Measurements from ENCODE around the gene LAMC2.

The LAMC2 gene

DNA sequence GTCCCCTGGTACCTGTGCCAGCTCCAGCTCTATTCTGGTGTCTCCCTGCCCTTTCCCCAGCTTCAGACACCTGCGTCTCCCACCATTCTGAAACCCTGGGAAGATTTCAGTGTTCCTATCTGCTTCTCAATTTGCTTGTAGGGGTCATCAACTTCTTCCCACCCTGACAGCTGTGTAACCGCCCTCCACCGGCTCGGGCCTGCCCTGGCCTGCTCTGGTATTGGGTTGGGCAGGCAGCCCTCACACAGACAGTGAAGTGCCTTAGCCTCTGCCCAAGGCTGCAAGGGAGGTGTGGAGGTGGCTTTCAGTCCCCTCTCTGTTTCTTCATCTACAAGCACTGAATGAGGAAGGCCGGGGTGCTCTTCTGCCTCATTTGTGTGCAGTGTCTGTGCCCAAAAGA is 97.2 kb downstream of the LAMC2 start:
- H3K4me3 ChIP-seq (ENCODE audit: low read length), result no peak overlapping the region
- DNase-seq (ENCODE audit: low read depth, low spot score), result no peak
- H3K9me3 ChIP-seq (ENCODE audit: control insufficient read depth, insufficient read depth, low read length), result no peaks in the 10 kb centered on the region
- peaks cover 5% of the 10 kb centered on the region for H3K4me1 ChIP-seq (ENCODE audit: control insufficient read depth, insufficient read depth, low read length)
- H3K27ac ChIP-seq (ENCODE audit: low read length), result no peak overlapping the region
- no peaks in the 10 kb centered on the region for H3K27me3 ChIP-seq (ENCODE audit: control insufficient read depth, insufficient read depth, low read length)
- WGBS (ENCODE audit: insufficient coverage, insufficient read length), result no CpG with 5 or more reads among the region's 5 CpGs
- no peaks in the 10 kb centered on the region for H3K36me3 ChIP-seq (ENCODE audit: control insufficient read depth, insufficient read depth, low read length)

GRCh38 chr1:183284086-183284485 is 98.0 kb downstream of the LAMC2 start:
- WGBS (ENCODE audit: insufficient coverage, insufficient read length), result no CpG with 5 or more reads among the region's 5 CpGs
- no peak overlapping the region for H3K27ac ChIP-seq (ENCODE audit: low read length)
- no peak for DNase-seq (ENCODE audit: low read depth, low spot score)
- no peaks in the 10 kb centered on the region for H3K27me3 ChIP-seq (ENCODE audit: control insufficient read depth, insufficient read depth, low read length)
- peaks cover 3% of the 10 kb centered on the region; the same call in 1 of the 2 replicates for H3K4me1 ChIP-seq (ENCODE audit: control insufficient read depth, insufficient read depth, low read length)
- H3K9me3 ChIP-seq (ENCODE audit: control insufficient read depth, insufficient read depth, low read length), result no peaks in the 10 kb centered on the region
- H3K4me3 ChIP-seq (ENCODE audit: low read length), result no peak overlapping the region
- no peaks in the 10 kb centered on the region for H3K36me3 ChIP-seq (ENCODE audit: control insufficient read depth, insufficient read depth, low read length)

GRCh38 chr1:183285256-183285655 is 99.2 kb downstream of the LAMC2 start:
- H3K4me3 ChIP-seq (ENCODE audit: low read length), result no peak overlapping the region
- no CpG with 5 or more reads among the region's 1 CpG for WGBS (ENCODE audit: insufficient coverage, insufficient read length)
- no peak overlapping the region for H3K27ac ChIP-seq (ENCODE audit: low read length)
- DNase-seq (ENCODE audit: low read depth, low spot score), result no peak
- H3K36me3 ChIP-seq (ENCODE audit: control insufficient read depth, insufficient read depth, low read length), result no peaks in the 10 kb centered on the region
- H3K4me1 ChIP-seq (ENCODE audit: control insufficient read depth, insufficient read depth, low read length), result no peaks in the 10 kb centered on the region
- H3K9me3 ChIP-seq (ENCODE audit: control insufficient read depth, insufficient read depth, low read length), result no peaks in the 10 kb centered on the region
- H3K27me3 ChIP-seq (ENCODE audit: control insufficient read depth, insufficient read depth, low read length), result no peaks in the 10 kb centered on the region

- Histone ChIP-seq H3K4me3 (ENCODE audit: low read length) (no peak overlapping the region), H3K27ac (ENCODE audit: low read length) (no peak overlapping the region), H3K9me3 (ENCODE audit: control insufficient read depth, insufficient read depth, low read length) (no peaks in the 10 kb centered on the region), H3K36me3 (ENCODE audit: control insufficient read depth, insufficient read depth, low read length) (no peaks in the 10 kb centered on the region), H3K4me1 (ENCODE audit: control insufficient read depth, insufficient read depth, low read length) (no peaks in the 10 kb centered on the region), H3K27me3 (ENCODE audit: control insufficient read depth, insufficient read depth, low read length) (no peaks in the 10 kb centered on the region)
- WGBS (ENCODE audit: insufficient coverage, insufficient read length), result no CpG with 5 or more reads among the region's 4 CpGs
- no peak for DNase-seq (ENCODE audit: low read depth, low spot score)
Measured at GRCh38 chr1:183285746-183286145, 99.7 kb downstream of the LAMC2 start.

GRCh38 chr1:183287191-183287675 is 101.2 kb downstream of the LAMC2 start:
- no CpG with 5 or more reads among the region's 5 CpGs for WGBS (ENCODE audit: insufficient coverage, insufficient read length)
- H3K9me3 ChIP-seq (ENCODE audit: control insufficient read depth, insufficient read depth, low read length), result no peaks in the 10 kb centered on the region

GRCh38 chr1:183288583-183288982 is 102.5 kb downstream of the LAMC2 start:
- H3K4me1 ChIP-seq (ENCODE audit: control insufficient read depth, insufficient read depth, low read length), result peaks cover 7% of the 10 kb centered on the region
- no peaks in the 10 kb centered on the region for H3K9me3 ChIP-seq (ENCODE audit: control insufficient read depth, insufficient read depth, low read length)
- H3K4me3 ChIP-seq (ENCODE audit: low read length), result no peak overlapping the region
- no peak overlapping the region for H3K27ac ChIP-seq (ENCODE audit: low read length)
- WGBS (ENCODE audit: insufficient coverage, insufficient read length), result no CpG with 5 or more reads among the region's 2 CpGs
- no peaks in the 10 kb centered on the region for H3K27me3 ChIP-seq (ENCODE audit: control insufficient read depth, insufficient read depth, low read length)
- no peaks in the 10 kb centered on the region for H3K36me3 ChIP-seq (ENCODE audit: control insufficient read depth, insufficient read depth, low read length)
- DNase-seq (ENCODE audit: low read depth, low spot score), result no peak

More at GRCh38 chr1:183287191-183287675, 101.2 kb downstream of the LAMC2 start:
- Histone ChIP-seq H3K27ac (ENCODE audit: low read length) (no peak overlapping the region), H3K4me3 (ENCODE audit: low read length) (no peak overlapping the region), H3K27me3 (ENCODE audit: control insufficient read depth, insufficient read depth, low read length) (no peaks in the 10 kb centered on the region), H3K4me1 (ENCODE audit: control insufficient read depth, insufficient read depth, low read length) (peaks cover 4% of the 10 kb centered on the region), H3K36me3 (ENCODE audit: control insufficient read depth, insufficient read depth, low read length) (no peaks in the 10 kb centered on the region)
- no peak for DNase-seq (ENCODE audit: low read depth, low spot score)

GRCh38 chr1:183289051-183289496 is 103.0 kb downstream of the LAMC2 start:
- Histone ChIP-seq H3K36me3 (ENCODE audit: control insufficient read depth, insufficient read depth, low read length) (no peaks in the 10 kb centered on the region), H3K27me3 (ENCODE audit: control insufficient read depth, insufficient read depth, low read length) (no peaks in the 10 kb centered on the region), H3K4me1 (ENCODE audit: control insufficient read depth, insufficient read depth, low read length) (peaks cover 7% of the 10 kb centered on the region), H3K27ac (ENCODE audit: low read length) (no peak overlapping the region), H3K4me3 (ENCODE audit: low read length) (no peak overlapping the region), H3K9me3 (ENCODE audit: control insufficient read depth, insufficient read depth, low read length) (no peaks in the 10 kb centered on the region)
- WGBS (ENCODE audit: insufficient coverage, insufficient read length), result no CpG with 5 or more reads among the region's 9 CpGs
- no peak for DNase-seq (ENCODE audit: low read depth, low spot score)

- no peaks in the 10 kb centered on the region for H3K27me3 ChIP-seq (ENCODE audit: control insufficient read depth, insufficient read depth, low read length)
- H3K4me1 ChIP-seq (ENCODE audit: control insufficient read depth, insufficient read depth, low read length), result peaks cover 7% of the 10 kb centered on the region
- H3K9me3 ChIP-seq (ENCODE audit: control insufficient read depth, insufficient read depth, low read length), result no peaks in the 10 kb centered on the region
- no peak overlapping the region for H3K27ac ChIP-seq (ENCODE audit: low read length)
- H3K4me3 ChIP-seq (ENCODE audit: low read length), result no peak overlapping the region
- WGBS (ENCODE audit: insufficient coverage, insufficient read length), result no CpG with 5 or more reads among the region's 6 CpGs
- H3K36me3 ChIP-seq (ENCODE audit: control insufficient read depth, insufficient read depth, low read length), result no peaks in the 10 kb centered on the region
- no peak for DNase-seq (ENCODE audit: low read depth, low spot score)
Measured at GRCh38 chr1:183290628-183291027, 104.6 kb downstream of the LAMC2 start.

DNA sequence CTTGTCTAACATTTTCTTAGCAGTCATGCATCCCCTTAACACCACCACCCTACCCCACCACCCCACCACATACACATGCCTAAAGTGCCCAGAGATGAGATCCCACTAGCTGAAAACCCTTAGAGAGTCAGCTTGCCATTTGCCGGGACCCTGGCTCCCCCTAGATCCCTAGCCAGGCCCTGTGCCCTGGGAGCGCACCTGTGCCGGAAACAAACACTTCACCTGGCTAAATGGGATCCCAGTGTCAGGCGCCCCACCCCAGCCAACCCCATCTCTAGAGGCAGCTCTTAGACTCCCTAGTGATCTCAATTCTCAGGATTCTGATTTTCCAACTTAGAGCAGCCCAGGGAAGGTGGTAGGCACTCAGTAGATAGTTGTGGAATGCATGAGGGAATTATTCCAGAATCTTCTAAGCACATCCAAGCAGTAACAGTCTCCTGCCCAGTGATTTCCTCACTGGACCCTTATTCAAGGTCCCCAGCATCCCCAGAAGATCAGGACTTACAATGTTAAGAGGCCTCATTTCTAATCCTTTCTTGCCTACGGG is 105.2 kb downstream of the LAMC2 start:
- no peak overlapping the region for H3K4me3 ChIP-seq (ENCODE audit: low read length)
- no peaks in the 10 kb centered on the region for H3K27me3 ChIP-seq (ENCODE audit: control insufficient read depth, insufficient read depth, low read length)
- no peaks in the 10 kb centered on the region for H3K36me3 ChIP-seq (ENCODE audit: control insufficient read depth, insufficient read depth, low read length)
- no peak for DNase-seq (ENCODE audit: low read depth, low spot score)
- H3K4me1 ChIP-seq (ENCODE audit: control insufficient read depth, insufficient read depth, low read length), result peaks cover 7% of the 10 kb centered on the region
- H3K27ac ChIP-seq (ENCODE audit: low read length), result no peak overlapping the region
- WGBS (ENCODE audit: insufficient coverage, insufficient read length), result no CpG with 5 or more reads among the region's 5 CpGs
- no peaks in the 10 kb centered on the region for H3K9me3 ChIP-seq (ENCODE audit: control insufficient read depth, insufficient read depth, low read length)

DNA sequence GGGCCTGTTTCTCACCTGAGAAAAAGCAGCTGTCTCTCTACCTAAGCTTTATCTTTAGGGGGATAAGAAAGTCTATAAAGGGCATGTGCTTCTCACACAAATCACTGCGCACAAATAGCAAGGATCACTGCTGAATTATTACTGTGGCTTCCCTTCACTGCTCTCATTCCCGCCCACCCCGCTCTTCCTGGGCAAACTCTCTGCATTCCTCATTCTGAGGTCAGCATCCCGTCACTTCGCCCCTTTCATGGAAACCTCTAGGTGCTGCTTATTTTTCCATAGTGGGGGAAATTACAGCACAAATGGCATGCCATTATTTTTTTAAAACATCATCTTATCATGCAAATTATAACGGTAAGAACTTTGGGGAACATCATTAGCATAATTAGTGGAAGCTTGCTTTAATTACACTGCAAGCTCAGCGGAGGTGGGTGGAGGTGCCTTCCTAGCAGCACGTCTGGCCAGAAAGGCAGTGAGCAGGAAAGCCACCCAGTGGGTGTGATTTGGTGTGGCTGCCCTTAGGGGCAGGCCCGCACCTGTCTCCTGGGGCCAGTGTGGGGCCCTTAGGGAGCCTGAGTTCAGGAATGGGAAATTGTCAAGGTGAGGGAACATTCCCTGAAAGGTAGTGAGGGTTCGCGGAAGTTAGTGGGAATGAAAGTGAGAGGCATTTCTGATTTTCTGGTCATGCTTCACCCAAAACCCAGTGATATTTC is 105.9 kb downstream of the LAMC2 start:
- peaks cover 7% of the 10 kb centered on the region for H3K4me1 ChIP-seq (ENCODE audit: control insufficient read depth, insufficient read depth, low read length)
- H3K27ac ChIP-seq (ENCODE audit: low read length), result no peak overlapping the region
- no peaks in the 10 kb centered on the region for H3K36me3 ChIP-seq (ENCODE audit: control insufficient read depth, insufficient read depth, low read length)
- H3K9me3 ChIP-seq (ENCODE audit: control insufficient read depth, insufficient read depth, low read length), result no peaks in the 10 kb centered on the region
- no peaks in the 10 kb centered on the region for H3K27me3 ChIP-seq (ENCODE audit: control insufficient read depth, insufficient read depth, low read length)
- DNase-seq (ENCODE audit: low read depth, low spot score), result no peak
- no CpG with 5 or more reads among the region's 11 CpGs for WGBS (ENCODE audit: insufficient coverage, insufficient read length)
- H3K4me3 ChIP-seq (ENCODE audit: low read length), result no peak overlapping the region

GRCh38 chr1:183293241-183293640 is 107.2 kb downstream of the LAMC2 start:
- no CpG with 5 or more reads among the region's 9 CpGs for WGBS (ENCODE audit: insufficient coverage, insufficient read length)
- Histone ChIP-seq H3K4me1 (ENCODE audit: control insufficient read depth, insufficient read depth, low read length) (peaks cover 7% of the 10 kb centered on the region), H3K4me3 (ENCODE audit: low read length) (no peak overlapping the region), H3K36me3 (ENCODE audit: control insufficient read depth, insufficient read depth, low read length) (no peaks in the 10 kb centered on the region), H3K27ac (ENCODE audit: low read length) (no peak overlapping the region), H3K9me3 (ENCODE audit: control insufficient read depth, insufficient read depth, low read length) (no peaks in the 10 kb centered on the region), H3K27me3 (ENCODE audit: control insufficient read depth, insufficient read depth, low read length) (no peaks in the 10 kb centered on the region)
- no peak for DNase-seq (ENCODE audit: low read depth, low spot score)
